Dendritic cell treated with granulocyte-macrophage colony-stimulating factor and Interleukin-4, amounts not matched to agents 40 ng/mL and 50 ng/mL, for 4 days (primary cell): ENCODE data around the gene FARS2.
A peak's percentile ranks its signal among the peaks of the same experiment; 100 is the strongest.

Experiments
- H3K27ac Mint-ChIP-seq: one replicate; pipeline ENCODE4 v1.8.0; 2022; ENCODE audit warnings: mild to moderate bottlenecking, mixed read lengths
- H3K27me3 Mint-ChIP-seq: one replicate; pipeline ENCODE4 v1.8.0; 2022; ENCODE audit warnings: mild to moderate bottlenecking, mixed read lengths
- H3K36me3 Mint-ChIP-seq: one replicate; pipeline ENCODE4 v1.8.0; 2022; ENCODE audit warnings: low read depth, mixed read lengths
- H3K4me1 Mint-ChIP-seq: one replicate; pipeline ENCODE4 v1.8.0; 2022; ENCODE audit warnings: low read depth, mixed read lengths
- H3K4me3 Mint-ChIP-seq: one replicate; pipeline ENCODE4 v1.8.0; 2022; ENCODE audit warnings: mild to moderate bottlenecking, moderate library complexity, mixed read lengths
- H3K9me3 Mint-ChIP-seq: one replicate; pipeline ENCODE4 v1.8.0; 2022; ENCODE audit warnings: mixed read lengths
- intact Hi-C: fragments of 100-400 bp; cut with micrococcal nuclease; formaldehyde crosslinking; loops from one replicate; pipeline ENCODE4 v1.15.0; 2022

Gene FARS2

GRCh38 chr6:5237805-5238204 lies 23.5 kb upstream of the FARS2 start:
- Mint-ChIP-seq H3K9me3 (no peaks in the 10 kb centered on the region), H3K27me3 (no peaks in the 10 kb centered on the region), H3K36me3 (peaks cover 10% of the 10 kb centered on the region), H3K27ac (no peak overlapping the region), H3K4me3 (no peak overlapping the region), H3K4me1 (peaks cover 19% of the 10 kb centered on the region)
- intact Hi-C loops, result no loop called here

DNA sequence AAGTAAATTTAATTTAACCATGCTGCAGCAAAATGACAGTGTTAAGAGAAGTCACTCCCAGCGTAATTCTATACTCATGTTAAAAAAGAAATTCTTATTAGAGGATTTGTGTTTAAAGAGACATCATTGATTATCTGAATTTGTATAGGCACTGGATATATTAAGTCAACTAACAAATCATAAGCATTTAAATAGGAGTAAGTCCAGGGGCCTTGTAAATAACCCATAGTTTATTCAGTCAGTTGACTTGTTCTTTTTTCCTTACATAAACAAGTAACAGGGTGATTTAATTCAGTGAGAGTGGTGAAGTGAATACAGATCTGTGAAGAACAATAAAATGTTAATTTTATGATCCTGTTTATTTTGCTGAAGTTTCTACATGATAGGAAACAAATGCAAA lies 23.0 kb upstream of the FARS2 start:
- Mint-ChIP-seq H3K4me3 (no peak overlapping the region), H3K27me3 (no peaks in the 10 kb centered on the region), H3K27ac (no peak overlapping the region), H3K4me1 (peaks cover 18% of the 10 kb centered on the region), H3K9me3 (no peaks in the 10 kb centered on the region), H3K36me3 (peaks cover 10% of the 10 kb centered on the region)
- intact Hi-C loops, result no loop called here

GRCh38 chr6:5241252-5241651 lies 20.1 kb upstream of the FARS2 start:
- Mint-ChIP-seq H3K27me3 (no peaks in the 10 kb centered on the region), H3K27ac (no peak overlapping the region), H3K4me1 (peaks cover 13% of the 10 kb centered on the region), H3K9me3 (no peaks in the 10 kb centered on the region), H3K4me3 (no peak overlapping the region), H3K36me3 (peaks cover 10% of the 10 kb centered on the region)
- intact Hi-C loops, result no loop called here

DNA sequence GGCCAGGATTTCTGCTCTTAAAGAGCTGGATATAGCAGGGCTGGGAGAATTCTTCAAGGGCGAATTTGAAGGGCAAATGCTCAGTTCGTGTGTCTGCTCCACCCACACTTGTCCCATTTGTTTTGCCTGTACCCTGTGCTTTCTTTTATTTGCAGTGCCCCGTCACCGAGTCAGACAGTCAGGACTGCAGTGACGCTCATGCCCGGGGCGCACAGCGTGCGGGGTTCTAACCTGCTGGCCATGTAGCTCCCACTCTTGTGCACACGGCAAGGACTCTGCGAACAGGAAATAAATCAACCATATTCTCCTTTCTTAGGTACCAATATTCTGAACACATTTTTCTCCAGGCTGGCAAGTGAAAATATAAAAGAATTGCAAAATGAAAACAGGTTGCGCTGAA lies 18.2 kb upstream of the FARS2 start:
- Mint-ChIP-seq H3K27me3 (no peaks in the 10 kb centered on the region), H3K4me3 (no peak overlapping the region), H3K9me3 (no peaks in the 10 kb centered on the region), H3K4me1 (peaks cover 19% of the 10 kb centered on the region), H3K36me3 (peaks cover 10% of the 10 kb centered on the region), H3K27ac (no peak overlapping the region)
- intact Hi-C loops, result no loop called here

- intact Hi-C loops, result no loop called here
- Mint-ChIP-seq H3K36me3 (peaks cover 6% of the 10 kb centered on the region), H3K27me3 (no peaks in the 10 kb centered on the region), H3K9me3 (peaks cover 6% of the 10 kb centered on the region), H3K27ac (peak overlapping the region; percentile 53), H3K4me1 (peaks cover 19% of the 10 kb centered on the region), H3K4me3 (no peak overlapping the region)
These were observed 14.9 kb upstream of the FARS2 start for GRCh38 chr6:5246141-5247097.

GRCh38 chr6:5247201-5247600 lies 14.1 kb upstream of the FARS2 start:
- intact Hi-C loops, result no loop called here
- no peaks in the 10 kb centered on the region for H3K27me3 Mint-ChIP-seq
- H3K9me3 Mint-ChIP-seq, result peaks cover 9% of the 10 kb centered on the region
- peaks cover 7% of the 10 kb centered on the region for H3K36me3 Mint-ChIP-seq
- H3K27ac Mint-ChIP-seq, result no peak overlapping the region
- no peak overlapping the region for H3K4me3 Mint-ChIP-seq
- H3K4me1 Mint-ChIP-seq, result peaks cover 19% of the 10 kb centered on the region

DNA sequence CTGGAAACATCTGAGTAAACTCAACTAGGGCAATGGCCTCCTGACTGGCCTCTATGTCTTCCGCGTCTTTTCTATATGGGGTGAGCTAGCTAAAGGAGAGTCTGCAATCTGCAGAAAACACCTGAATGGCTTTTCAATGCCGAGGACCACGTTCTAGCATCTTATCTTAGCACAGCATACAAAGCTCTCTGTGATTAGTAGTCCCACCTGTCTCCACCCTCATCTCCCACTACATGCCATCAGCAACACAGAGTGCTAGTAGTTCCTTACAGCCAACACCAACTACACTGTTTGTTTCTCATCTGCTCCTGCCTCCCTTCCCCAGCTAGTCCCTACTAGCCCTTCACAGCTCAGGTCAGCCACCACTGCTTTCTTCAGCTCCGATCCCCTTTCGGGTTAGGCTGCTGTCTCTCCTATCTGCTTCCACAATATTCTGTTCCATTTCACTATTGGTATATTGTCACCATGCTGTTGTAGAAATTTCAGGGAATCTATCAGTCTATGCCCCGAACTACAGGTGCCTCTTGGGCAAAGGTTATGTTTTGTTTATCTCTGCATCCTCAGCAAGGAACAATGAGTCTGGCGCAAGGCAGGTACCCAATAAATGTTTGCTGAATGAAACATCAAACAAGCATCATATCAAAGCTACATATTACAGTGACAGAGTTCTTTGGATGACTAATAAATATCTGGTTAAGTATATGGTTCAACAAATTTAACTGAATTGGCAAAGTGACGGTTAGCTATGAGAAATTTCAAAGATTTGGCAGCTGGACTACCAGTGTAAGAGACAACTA lies 12.8 kb upstream of the FARS2 start:
- intact Hi-C loops, result no loop called here
- Mint-ChIP-seq H3K4me1 (peaks cover 19% of the 10 kb centered on the region), H3K27ac (peak overlapping the region; percentile 10), H3K27me3 (no peaks in the 10 kb centered on the region), H3K4me3 (no peak overlapping the region), H3K36me3 (peaks cover 8% of the 10 kb centered on the region), H3K9me3 (peaks cover 9% of the 10 kb centered on the region)

DNA sequence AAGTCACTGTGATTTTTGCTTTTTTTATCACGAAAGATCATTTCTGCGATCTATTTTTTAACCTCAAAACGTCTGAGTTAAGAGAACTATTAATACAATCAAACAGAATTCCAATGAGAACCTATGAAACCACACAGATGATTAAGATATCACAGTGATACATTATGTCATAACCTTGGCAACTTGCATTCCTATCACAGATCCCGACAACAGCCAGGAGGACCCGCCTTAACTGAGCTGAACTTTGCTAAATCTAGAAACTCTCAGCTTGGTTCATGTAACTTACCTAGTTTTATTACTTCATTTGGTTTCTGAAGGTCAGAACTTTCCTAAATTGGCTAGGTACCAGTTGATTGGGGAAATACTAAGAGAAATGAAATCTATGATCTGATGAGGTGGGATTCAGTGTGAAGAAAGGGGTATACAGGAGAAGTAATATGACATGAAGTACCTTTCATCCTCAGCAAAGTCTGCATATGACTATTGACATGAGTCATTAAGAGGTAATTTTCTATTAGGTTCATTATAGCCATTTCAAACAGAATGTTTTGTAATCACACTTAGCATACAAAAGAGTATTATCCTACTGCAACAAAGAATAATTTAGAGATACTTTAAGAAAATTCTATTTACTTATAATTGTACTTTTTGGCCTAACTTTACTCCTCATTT lies 11.7 kb upstream of the FARS2 start:
- H3K4me1 Mint-ChIP-seq, result peaks cover 19% of the 10 kb centered on the region
- intact Hi-C loops, result no loop called here
- no peaks in the 10 kb centered on the region for H3K27me3 Mint-ChIP-seq
- H3K9me3 Mint-ChIP-seq, result peaks cover 9% of the 10 kb centered on the region
- no peak overlapping the region for H3K27ac Mint-ChIP-seq
- no peak overlapping the region for H3K4me3 Mint-ChIP-seq
- H3K36me3 Mint-ChIP-seq, result peaks cover 14% of the 10 kb centered on the region

GRCh38 chr6:5250451-5250850 lies 10.9 kb upstream of the FARS2 start:
- Mint-ChIP-seq H3K36me3 (peaks cover 19% of the 10 kb centered on the region), H3K9me3 (peaks cover 9% of the 10 kb centered on the region), H3K27me3 (no peaks in the 10 kb centered on the region), H3K27ac (no peak overlapping the region), H3K4me3 (no peak overlapping the region), H3K4me1 (peaks cover 14% of the 10 kb centered on the region)
- intact Hi-C loops, result no loop called here

DNA sequence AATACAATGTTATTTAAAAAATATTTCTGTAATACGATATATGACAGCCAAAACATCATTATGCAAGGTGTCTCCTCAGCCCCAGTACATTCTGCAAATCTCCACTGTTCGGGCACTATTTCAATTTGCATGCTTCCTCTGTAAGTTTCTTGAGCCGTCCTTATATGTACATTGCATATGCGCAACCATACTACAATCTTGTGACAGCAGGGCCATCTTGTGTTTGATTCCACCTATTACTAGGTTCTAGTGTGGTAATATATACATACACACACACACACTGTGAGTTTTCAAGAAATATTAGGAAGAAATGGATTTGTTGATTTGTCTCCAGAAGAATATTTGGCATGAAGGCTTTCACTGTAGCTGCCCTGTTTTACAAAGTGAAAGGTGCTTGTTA lies 10.4 kb upstream of the FARS2 start:
- Mint-ChIP-seq H3K4me1 (peaks cover 9% of the 10 kb centered on the region), H3K9me3 (peaks cover 9% of the 10 kb centered on the region), H3K36me3 (peaks cover 19% of the 10 kb centered on the region), H3K4me3 (no peak overlapping the region), H3K27me3 (no peaks in the 10 kb centered on the region), H3K27ac (no peak overlapping the region)
- intact Hi-C loops, result no loop called here

DNA sequence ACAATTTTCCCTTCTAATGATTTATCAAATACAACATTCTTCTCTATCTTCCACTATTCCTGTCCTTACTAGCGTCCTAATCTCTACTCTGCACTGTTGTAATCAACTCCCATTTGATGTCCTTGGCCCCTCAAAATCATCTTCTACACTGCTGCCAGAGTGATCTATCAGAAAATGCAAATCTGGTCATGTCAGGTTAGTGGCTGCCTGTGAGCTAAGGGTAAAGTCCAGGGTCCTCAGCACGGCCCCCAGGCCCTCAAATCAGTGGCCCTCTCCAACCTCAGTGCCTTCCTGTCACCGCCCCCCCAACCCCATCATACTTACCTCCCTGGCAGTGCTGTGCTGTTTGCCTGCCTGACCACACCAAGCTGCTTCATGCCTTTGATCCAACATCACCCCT lies 4.4 kb upstream of the FARS2 start:
- H3K9me3 Mint-ChIP-seq, result no peaks in the 10 kb centered on the region
- no peak overlapping the region for H3K27ac Mint-ChIP-seq
- H3K4me3 Mint-ChIP-seq, result no peak overlapping the region
- H3K36me3 Mint-ChIP-seq, result peaks cover 31% of the 10 kb centered on the region
- H3K4me1 Mint-ChIP-seq, result peaks cover 13% of the 10 kb centered on the region
- intact Hi-C loops, result no loop called here
- no peaks in the 10 kb centered on the region for H3K27me3 Mint-ChIP-seq

DNA sequence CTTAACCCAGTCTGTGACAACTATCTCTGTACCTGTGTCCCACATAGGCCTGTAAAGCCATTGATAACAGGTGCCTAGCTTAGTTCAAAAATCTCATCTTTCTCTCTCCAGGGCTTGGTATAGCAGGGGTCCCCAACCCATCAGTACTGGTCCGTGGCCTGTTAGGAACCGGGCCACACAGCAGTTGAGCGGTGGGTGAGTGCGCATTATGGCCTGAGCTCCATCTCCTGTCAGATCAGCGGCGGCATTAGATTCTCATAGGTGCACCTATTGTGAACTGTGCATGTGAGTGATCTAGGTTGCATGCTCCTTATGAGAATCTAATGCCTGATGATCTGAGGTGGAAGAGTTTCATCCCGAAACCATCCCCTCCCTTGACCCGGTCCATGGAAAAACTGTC lies 3.9 kb upstream of the FARS2 start:
- Mint-ChIP-seq H3K36me3 (peaks cover 31% of the 10 kb centered on the region), H3K4me1 (peaks cover 13% of the 10 kb centered on the region), H3K4me3 (no peak overlapping the region), H3K9me3 (no peaks in the 10 kb centered on the region), H3K27me3 (no peaks in the 10 kb centered on the region), H3K27ac (no peak overlapping the region)
- intact Hi-C loops, result no loop called here

DNA sequence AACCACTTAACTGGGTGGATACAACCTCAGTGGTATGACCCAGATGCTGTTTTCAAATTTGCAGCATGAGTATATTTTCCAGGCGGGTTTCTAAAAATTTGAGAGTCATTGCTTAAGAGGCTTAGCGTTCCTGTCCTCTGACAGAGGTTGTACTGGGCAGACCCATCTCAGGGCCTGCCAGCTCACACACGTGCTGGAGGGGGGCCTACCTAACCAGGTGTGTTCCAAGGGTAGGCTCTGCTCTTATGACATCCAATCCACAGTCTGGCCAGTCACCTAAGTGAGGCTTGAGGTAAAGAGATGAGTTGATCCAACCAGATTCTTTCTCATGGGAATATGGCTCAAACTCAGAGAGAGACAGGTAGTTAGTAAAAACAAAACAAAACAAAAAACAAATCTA lies 1.9 kb upstream of the FARS2 start:
- peaks cover 13% of the 10 kb centered on the region for H3K4me1 Mint-ChIP-seq
- H3K36me3 Mint-ChIP-seq, result peaks cover 25% of the 10 kb centered on the region
- no peaks in the 10 kb centered on the region for H3K27me3 Mint-ChIP-seq
- no peaks in the 10 kb centered on the region for H3K9me3 Mint-ChIP-seq
- peak overlapping the region; percentile 13 for H3K27ac Mint-ChIP-seq
- H3K4me3 Mint-ChIP-seq, result peak overlapping the region; percentile 91
- intact Hi-C loops, result no loop called here

GRCh38 chr6:5260111-5260620 lies 1.1 kb upstream of the FARS2 start:
- no peaks in the 10 kb centered on the region for H3K27me3 Mint-ChIP-seq
- peak overlapping the region; percentile 91 for H3K4me3 Mint-ChIP-seq
- intact Hi-C loops, result no loop called here
- peak overlapping the region; percentile 97 for H3K27ac Mint-ChIP-seq
- peaks cover 13% of the 10 kb centered on the region for H3K4me1 Mint-ChIP-seq
- H3K36me3 Mint-ChIP-seq, result peaks cover 19% of the 10 kb centered on the region
- H3K9me3 Mint-ChIP-seq, result no peaks in the 10 kb centered on the region
